Thyroid gland (tissue), 4 donors: Measurements from ENCODE around the gene KPRP. TPM values are rescaled to one million over a fixed set of nuclear protein-coding genes. Genes with fewer than 3 reads are reported as not detected.

Experiments
- DNase-seq, 2 donors: peaks; one replicate each; pipeline ENCODE4 v3.0.0-alpha.2; 2019
- H3K27ac ChIP-seq, 3 donors: fragments of 200-600 bp; sonication (generic); 1 replicate in 2 of 3; 2 replicates in 1 of 3; pipeline ENCODE4 v1.5.1; 2016 to 2019; ENCODE audit warnings: mild to moderate bottlenecking in 1 of 3, moderate library complexity in 1 of 3
- H3K27me3 ChIP-seq: fragments of 200-600 bp; sonication (generic); one replicate; pipeline ENCODE4 v1.5.1; 2019
- H3K36me3 ChIP-seq, 2 donors: fragments of 200-600 bp; sonication (generic); one replicate each; pipeline ENCODE4 v1.5.1; 2016 to 2019
- H3K4me1 ChIP-seq, 2 donors: fragments of 200-600 bp; sonication (generic); one replicate each; pipeline ENCODE4 v1.5.1; 2017 to 2019
- H3K4me3 ChIP-seq, 3 donors: fragments of 200-600 bp; sonication (generic); replicated peaks in 1 of 3; 1 replicate in 2 of 3; 2 replicates in 1 of 3; pipeline ENCODE4 v1.5.1; 2016; ENCODE audit warnings: mild to moderate bottlenecking in 1 of 3
- H3K9me3 ChIP-seq: fragments of 200-600 bp; sonication (generic); one replicate; pipeline ENCODE4 v1.5.1; 2017
- CTCF ChIP-seq, 6 experiments: fragments of 200-600 bp in 3 of 6; fragments of 450-650 bp in 3 of 6; sonication (generic) in 3 of 6; IDR thresholded peaks; one replicate each; pipeline ENCODE4 v1.5.1; 2016 to 2019; ENCODE audit warnings: antibody characterized with exemption in 6 of 6, mild to moderate bottlenecking in 2 of 6, inconsistent platforms in 1 of 6, moderate library complexity in 1 of 6
- POLR2A ChIP-seq, 2 donors: fragments of 450-650 bp; IDR thresholded peaks; one replicate each; pipeline ENCODE4 v1.6.1; 2017; ENCODE audit warnings: antibody characterized with exemption in 2 of 2, mild to moderate bottlenecking in 2 of 2, moderate library complexity in 1 of 2
- WGBS, 2 donors: methylation state at CpG; one replicate each; pipeline ENCODE4 v1.1.5; 2017; 5-methylcytosine and 5-hydroxymethylcytosine counted together
- intact Hi-C: fragments of 100-400 bp; cut with DNase I; formaldehyde crosslinking; loops from one replicate; pipeline ENCODE4 v1.15.1; 2023
- total RNA-seq, 4 donors: library from RNA; depleted of rRNA; stranded (reverse); fragments of >200 nt; gene quantifications; one replicate each; pipeline ENCODE4 v1.2.3, GENCODE V29; 2016

KPRP gene
- total RNA-seq, 4 donors from 2014 or later: not detected

- Histone ChIP-seq H3K27ac (no peak overlapping the region), H3K36me3 (no peaks in the 10 kb centered on the region), H3K4me3 (no peak overlapping the region), H3K4me1 (no peaks in the 10 kb centered on the region), H3K27me3 (no peaks in the 10 kb centered on the region), H3K9me3 (no peaks in the 10 kb centered on the region)
- TF ChIP-seq CTCF (IDR thresholded peaks at IDR 0.05): no peak
- TF ChIP-seq POLR2A (IDR thresholded peaks at IDR 0.05): no peak
- 82 to 88% methylated on average over 6 of the region's 6 CpGs for WGBS, 2 donors
- intact Hi-C loops: no loop called here
- DNase-seq: no peak
Measured at GRCh38 chr1:152745765-152746444, 11.9 kb upstream of the KPRP start.

DNA sequence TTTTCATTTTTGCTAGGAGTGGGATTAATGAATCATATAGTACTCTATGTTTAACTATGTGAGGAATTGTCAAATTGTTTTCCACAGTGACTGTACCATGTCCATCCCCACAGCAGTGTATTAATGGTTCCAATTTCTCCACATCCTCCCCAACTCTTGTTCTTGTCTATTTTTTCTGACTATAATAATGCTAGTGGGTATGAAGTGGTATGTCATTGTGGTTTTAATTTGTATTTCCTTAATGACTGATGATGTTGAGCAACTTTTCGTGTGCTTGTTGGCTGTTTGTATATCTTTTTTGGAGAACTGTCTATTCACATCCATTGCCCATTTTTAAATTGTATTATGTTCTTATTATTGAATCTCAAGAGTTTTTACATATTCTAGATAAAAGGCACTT, 10.0 kb upstream of the KPRP start:
- Histone ChIP-seq H3K9me3 (no peaks in the 10 kb centered on the region), H3K36me3 (no peaks in the 10 kb centered on the region), H3K4me1 (no peaks in the 10 kb centered on the region), H3K27ac (no peak overlapping the region), H3K4me3 (no peak overlapping the region), H3K27me3 (no peaks in the 10 kb centered on the region)
- DNase-seq: no peak
- WGBS, 2 donors: 67 to 69% methylated on average over 1 of the region's 1 CpG
- intact Hi-C loops: no loop called here
- no peak for TF ChIP-seq CTCF (IDR thresholded peaks at IDR 0.05)
- TF ChIP-seq POLR2A (IDR thresholded peaks at IDR 0.05): no peak

GRCh38 chr1:152752225-152752624, 5.6 kb upstream of the KPRP start:
- intact Hi-C loops: no loop called here
- Histone ChIP-seq H3K4me1 (no peaks in the 10 kb centered on the region), H3K9me3 (no peaks in the 10 kb centered on the region), H3K27me3 (no peaks in the 10 kb centered on the region), H3K4me3 (no peak overlapping the region), H3K36me3 (no peaks in the 10 kb centered on the region), H3K27ac (no peak overlapping the region)
- TF ChIP-seq CTCF (IDR thresholded peaks at IDR 0.05) (no peak), POLR2A (IDR thresholded peaks at IDR 0.05) (no peak)
- DNase-seq: no peak
- 38 to 61% methylated on average over 1 of the region's 1 CpG for WGBS, 2 donors

GRCh38 chr1:152753586-152753985, 4.2 kb upstream of the KPRP start:
- TF ChIP-seq CTCF (IDR thresholded peaks at IDR 0.05) (no peak), POLR2A (IDR thresholded peaks at IDR 0.05) (no peak)
- Histone ChIP-seq H3K4me3 (no peak overlapping the region), H3K27me3 (no peaks in the 10 kb centered on the region), H3K4me1 (no peaks in the 10 kb centered on the region), H3K36me3 (no peaks in the 10 kb centered on the region), H3K9me3 (no peaks in the 10 kb centered on the region), H3K27ac (no peak overlapping the region)
- DNase-seq: no peak
- intact Hi-C loops: no loop called here
- WGBS, 2 donors: 41 to 52% methylated on average over 1 of the region's 1 CpG

DNA sequence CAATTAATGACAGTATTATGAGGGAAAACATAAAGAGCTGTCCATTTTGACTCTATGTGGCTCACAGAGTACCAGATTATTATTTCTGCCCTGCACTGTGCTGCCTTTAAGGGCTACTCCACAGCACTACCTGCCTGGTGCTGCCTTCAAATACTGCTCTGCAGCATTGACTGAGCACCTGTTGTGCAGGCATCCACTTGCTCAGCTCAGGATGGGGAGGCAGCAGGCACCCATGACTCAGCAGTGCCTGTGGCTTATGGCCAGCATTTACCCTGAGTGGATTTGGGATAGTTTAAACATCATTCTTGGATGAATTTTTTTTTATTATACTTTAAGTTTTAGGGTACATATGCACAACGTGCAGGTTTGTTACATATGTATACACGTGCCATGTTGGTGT, 953 bp upstream of the KPRP start:
- no peaks in the 10 kb centered on the region for H3K4me1 ChIP-seq
- H3K27me3 ChIP-seq: no peaks in the 10 kb centered on the region
- intact Hi-C loops: no loop called here
- H3K4me3 ChIP-seq: no peak overlapping the region
- H3K27ac ChIP-seq: no peak overlapping the region
- no peaks in the 10 kb centered on the region for H3K36me3 ChIP-seq
- WGBS, 2 donors: 87% methylated on average over 2 of the region's 2 CpGs
- no peak for TF ChIP-seq CTCF (IDR thresholded peaks at IDR 0.05)
- TF ChIP-seq POLR2A (IDR thresholded peaks at IDR 0.05): no peak
- peak in 1 of 2 donors; percentile 31 for DNase-seq
- H3K9me3 ChIP-seq: no peaks in the 10 kb centered on the region
